ENCODE results near the gene SHROOM4.

DNA sequence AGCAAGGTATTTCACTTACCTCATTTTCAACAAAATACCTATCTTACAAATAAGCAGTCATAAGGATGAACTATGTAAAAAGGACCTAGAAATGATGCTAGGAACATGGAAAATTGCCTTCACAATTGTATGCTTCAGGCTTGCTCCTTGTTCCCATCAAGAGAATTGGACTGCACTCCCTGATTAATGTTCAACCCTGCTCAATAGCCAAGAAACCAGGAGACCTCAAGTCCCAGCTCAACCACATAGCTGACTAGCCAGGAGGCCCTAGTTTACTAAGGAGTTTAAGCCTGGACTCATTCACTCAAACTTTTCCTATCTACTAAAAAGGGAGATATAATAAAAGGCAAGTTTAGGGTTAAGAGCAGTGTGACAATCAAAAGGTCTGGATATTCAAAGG lies 196.8 kb downstream of the SHROOM4 start:
- no peak for TF ChIP-seq NR2C2 (CRISPR knock-in tag; IDR thresholded peaks at IDR 0.05)
- TF ChIP-seq TCF7 (CRISPR knock-in tag; IDR thresholded peaks at IDR 0.05; ENCODE audit: low read depth): no peak
- TF ChIP-seq ZNF263 (CRISPR knock-in tag; IDR thresholded peaks at IDR 0.05; ENCODE audit: low read depth): no peak
- no peak for TF ChIP-seq NFYB (CRISPR knock-in tag; conservative IDR thresholded peaks at IDR 0.05; ENCODE audit: low read depth)
- no peak for TF ChIP-seq CTCF (IDR thresholded peaks at IDR 0.05)
- TF ChIP-seq, protein P1, sequence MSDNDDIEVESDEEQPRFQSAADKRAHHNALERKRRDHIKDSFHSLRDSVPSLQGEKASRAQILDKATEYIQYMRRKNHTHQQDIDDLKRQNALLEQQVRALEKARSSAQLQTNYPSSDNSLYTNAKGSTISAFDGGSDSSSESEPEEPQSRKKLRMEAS (CRISPR knock-in tag; IDR thresholded peaks at IDR 0.05): no peak

Measured in WTC11 (cell line).